Endothelial cell of umbilical vein (primary cell): ENCODE data around the gene QSER1. TPM values are rescaled to one million over a fixed set of nuclear protein-coding genes. Genes with fewer than 3 reads are reported as not detected.

ENCODE experiments used
- BruUV-seq: library from RNA; stranded (reverse); fragments of 400-500 nt; replicated peaks from 2 replicates; lab custom pipeline; 2021; lab: Mats Ljungman, UMichigan
- CTCF ChIA-PET: fragments of 300-600, 350-600 bp; sonication (Branson Sonifier 250); formaldehyde crosslinking; loops from one replicate; lab custom pipeline; 2021; ENCODE audit warnings: antibody characterized with exemption, inconsistent platforms; lab: Charles Lee
- POLR2A ChIA-PET: fragments of 300-600, 350-600 bp; sonication (Branson Sonifier 250); formaldehyde crosslinking; loops from one replicate; lab custom pipeline; 2021; ENCODE audit warnings: antibody characterized with exemption, inconsistent platforms; lab: Charles Lee
- DNase-seq: peaks from one replicate; pipeline ENCODE4 v3.0.0-alpha.2; 2011; ENCODE audit warnings: low read depth, low spot score
- FAIRE-seq: peaks from 2 replicates; lab custom pipeline; 2011; peaks lifted over from hg19 to GRCh38; lab: Jason Lieb, UNC
- H2AFZ ChIP-seq: 2 replicates; pipeline ENCODE4 v1.6.0; 2012; ENCODE audit warnings: low read depth, low read length, control low read depth, inconsistent platforms
- H3K27ac ChIP-seq: 2 replicates; pipeline ENCODE4 v1.5.1; 2011; ENCODE audit warnings: low read depth, mild to moderate bottlenecking, control low read depth, low read length, moderate library complexity; ENCODE audit not compliant: insufficient read depth
- H3K27me3 ChIP-seq, 2 experiments: 2 replicates each; pipeline versions ENCODE4 v1.6.0 to v1.6.1; 2011; ENCODE audit warnings: low read length in 2 of 2, mixed read lengths in 1 of 2; ENCODE audit not compliant: control insufficient read depth in 2 of 2, insufficient read depth in 2 of 2
- H3K36me3 ChIP-seq, 2 experiments: 2 replicates in 1 of 2; 3 replicates in 1 of 2; pipeline ENCODE4 v1.5.1; 2011; ENCODE audit warnings: low read length in 2 of 2, mild to moderate bottlenecking in 1 of 2, moderate library complexity in 1 of 2; ENCODE audit not compliant: control insufficient read depth in 2 of 2, insufficient read depth in 2 of 2; ENCODE audit errors: extremely low read depth in 1 of 2
- H3K4me1 ChIP-seq: 3 replicates; pipeline ENCODE4 v1.5.1; 2011; ENCODE audit warnings: mild to moderate bottlenecking, low read length; ENCODE audit not compliant: control insufficient read depth, insufficient read depth; ENCODE audit errors: extremely low read depth
- H3K4me2 ChIP-seq: 2 replicates; pipeline ENCODE4 v1.6.1; 2011; ENCODE audit warnings: low read length, control low read depth, mixed read lengths; ENCODE audit not compliant: insufficient read depth
- H3K4me3 ChIP-seq, 3 experiments: fragments of 200-600 bp in 1 of 3; sonication (generic), shearing (Covaris generic) in 1 of 3; replicated peaks in 1 of 3; 2 replicates each; pipeline ENCODE4 v1.5.1; 2011 to 2016; ENCODE audit warnings: control low read depth in 3 of 3, low read length in 3 of 3, mild to moderate bottlenecking in 2 of 3, inconsistent platforms in 1 of 3, low read depth in 1 of 3, moderate library complexity in 1 of 3; ENCODE audit not compliant: insufficient read depth in 1 of 3
- H3K79me2 ChIP-seq: 2 replicates; pipeline ENCODE4 v1.6.0; 2012; ENCODE audit warnings: low read length, inconsistent platforms; ENCODE audit not compliant: control insufficient read depth, insufficient read depth
- H3K9ac ChIP-seq: replicated peaks from 2 replicates; pipeline ENCODE3; 2011; ENCODE audit warnings: low read length, control low read depth; ENCODE audit not compliant: insufficient read depth; ENCODE audit errors: extremely low read depth
- H3K9me1 ChIP-seq: replicated peaks from 3 replicates; pipeline ENCODE4 v1.6.0; 2011; ENCODE audit warnings: mild to moderate bottlenecking, low read length; ENCODE audit not compliant: control insufficient read depth, insufficient read depth; ENCODE audit errors: extremely low read depth
- H3K9me3 ChIP-seq: replicated peaks from 2 replicates; pipeline ENCODE4 v1.5.1; 2012; ENCODE audit warnings: low read length, inconsistent platforms; ENCODE audit not compliant: control insufficient read depth, insufficient read depth
- H4K20me1 ChIP-seq: replicated peaks from 2 replicates; pipeline ENCODE3; 2011; ENCODE audit warnings: mild to moderate bottlenecking, low read length; ENCODE audit not compliant: control insufficient read depth, insufficient read depth; ENCODE audit errors: extremely low read depth
- CTCF ChIP-seq, 2 donors: IDR thresholded peaks; 1 replicate in 1 of 2; 2 replicates in 1 of 2; pipeline ENCODE4 v1.5.1; 2011; ENCODE audit warnings: low read length in 2 of 2, mild to moderate bottlenecking in 2 of 2, moderate library complexity in 2 of 2, control low read depth in 1 of 2, inconsistent platforms in 1 of 2, low read depth in 1 of 2; ENCODE audit not compliant: insufficient read depth in 1 of 2; ENCODE audit errors: extremely low read depth in 1 of 2
- EZH2 ChIP-seq: IDR thresholded peaks from 2 replicates; pipeline ENCODE4 v1.6.1; 2012; ENCODE audit warnings: borderline replicate concordance, low read depth, mild to moderate bottlenecking, moderate library complexity, low read length, inconsistent platforms; ENCODE audit not compliant: severe bottlenecking
- FOS ChIP-seq: IDR thresholded peaks from 2 replicates; pipeline ENCODE4 v1.6.1; 2011; ENCODE audit warnings: mild to moderate bottlenecking, low read length, moderate library complexity, borderline replicate concordance; ENCODE audit not compliant: insufficient read depth
- GATA2 ChIP-seq: IDR thresholded peaks from 2 replicates; pipeline ENCODE4 v1.7.0; 2011; ENCODE audit warnings: low read depth, mild to moderate bottlenecking, moderate library complexity, mixed read lengths, low read length; ENCODE audit not compliant: insufficient read length, insufficient read depth
- JUN ChIP-seq: IDR thresholded peaks from 2 replicates; pipeline ENCODE4 v1.6.1; 2011; ENCODE audit warnings: borderline replicate concordance, low read depth; ENCODE audit not compliant: insufficient read length, insufficient read depth
- MAX ChIP-seq: IDR thresholded peaks from 2 replicates; pipeline ENCODE4 v1.6.1; 2011; ENCODE audit not compliant: insufficient read depth, insufficient read length
- MYC ChIP-seq: IDR thresholded peaks from one replicate; pipeline ENCODE4 v1.6.1; 2011; ENCODE audit warnings: mild to moderate bottlenecking, low read depth, low read length
- POLR2A ChIP-seq: IDR thresholded peaks from 2 replicates; pipeline ENCODE4 v1.6.1; 2012; ENCODE audit warnings: low read depth, mild to moderate bottlenecking, control low read depth, low read length
- POLR2AphosphoS5 ChIP-seq: IDR thresholded peaks from 2 replicates; pipeline ENCODE4 v1.6.1; 2012; ENCODE audit warnings: low read depth, mild to moderate bottlenecking, control low read depth, low read length, moderate library complexity; ENCODE audit not compliant: insufficient read depth
- dilution Hi-C: fragments of 300-500 bp; cut with MboI; formaldehyde crosslinking; loops from one replicate; pipeline ENCODE4 v1.15.0; 2019; ENCODE audit warnings: low sequenced_read_pairs; ENCODE audit not compliant: extremely low pct_ligation_motif_present
- intact Hi-C: fragments of 100-400 bp; cut with micrococcal nuclease; formaldehyde crosslinking; loops from one replicate; pipeline ENCODE4 v1.10.0; 2022
- polyA plus RNA-seq, 4 experiments: library from polyadenylated mRNA; depleted of rRNA in 3 of 4; stranded (reverse) in 3 of 4; unstranded in 1 of 4; fragments of >200 nt; gene quantifications; 2 replicates each; pipeline versions ENCODE4 v1.2.1 to v1.2.3, GENCODE V29; 2011 to 2012; ENCODE audit warnings: missing spikeins in 1 of 4
- total RNA-seq: library from RNA; stranded (reverse); gene quantifications from 2 replicates; pipeline ENCODE4 v1.2.3, GENCODE V29; 2021

Gene QSER1
- total and polyA plus RNA-seq, 2 donors (not counting 3 experiments of a cell fraction or from before 2014, with no cell fraction given): 5.5 to 36.6 TPM

- no TSS peak for BruUV-seq
- no peak for TF ChIP-seq JUN
- TF ChIP-seq MAX: no peak
- TF ChIP-seq POLR2AphosphoS5: no peak
- no peak for TF ChIP-seq FOS
- no peak for TF ChIP-seq CTCF (IDR thresholded peaks at IDR 0.05; ENCODE audit: extremely low read depth in 1 of 2, insufficient read depth in 1 of 2, low read depth in 1 of 2, low read length in 2 of 2)
- TF ChIP-seq EZH2: no peak
- TF ChIP-seq GATA2: no peak
- no peak for TF ChIP-seq MYC
- TF ChIP-seq POLR2A: no peak
Measured at GRCh38 chr11:32919338-32919737, 26.7 kb downstream of the QSER1 start.

More at GRCh38 chr11:32919338-32919737, 26.7 kb downstream of the QSER1 start:
- peaks cover 44% of the 10 kb centered on the region for H3K79me2 ChIP-seq
- no peaks in the 10 kb centered on the region for H4K20me1 ChIP-seq
- POLR2A ChIA-PET: interaction anchor here (0.6 kb wide), 1 partner anchor 435 kb away, joined by 3 read pairs; no protein-coding TSS in a partner anchor
- H3K4me1 ChIP-seq: no peaks in the 10 kb centered on the region
- no peak overlapping the region for H2AFZ ChIP-seq
- H3K4me3 ChIP-seq: no peak overlapping the region
- H3K9ac ChIP-seq: no peak overlapping the region
- DNase-seq: no peak
- H3K27me3 ChIP-seq: no peaks in the 10 kb centered on the region
- no peaks in the 10 kb centered on the region for H3K9me3 ChIP-seq
- H3K36me3 ChIP-seq: no peaks in the 10 kb centered on the region
- CTCF ChIA-PET: interaction anchor here (1.5 kb wide), 1 partner anchor 110 kb away, joined by 3 read pairs; no protein-coding TSS in a partner anchor
- H3K27ac ChIP-seq: no peak overlapping the region
- H3K9me1 ChIP-seq: peaks cover 3% of the 10 kb centered on the region
- no peak for FAIRE-seq
- H3K4me2 ChIP-seq: no peak overlapping the region
- dilution Hi-C loops (no loop called here), intact Hi-C loops (no loop called here)
